HEK293 (cell line): ENCODE data around the gene MITF.

Source experiments
- CTCF ChIA-PET: fragments of 350-600 bp; formaldehyde crosslinking; extraction: SDS; loops from one replicate; lab custom pipeline; 2021; ENCODE audit warnings: antibody characterized with exemption; lab: Yijun Ruan, JAX
- POLR2A ChIA-PET: fragments of 300-600 bp; formaldehyde crosslinking; extraction: SDS; loops from one replicate; lab custom pipeline; 2020; ENCODE audit warnings: antibody characterized with exemption, inconsistent platforms; lab: Yijun Ruan, JAX
- H3K27ac ChIP-seq: fragments of 200-500 bp; sonication (Bioruptor generic); 2 replicates; pipeline ENCODE4 v1.5.1; 2014; ENCODE audit warnings: low read depth, low read length, control low read depth, inconsistent platforms; ENCODE audit errors: extremely low read depth
- H3K36me3 ChIP-seq, 2 experiments: fragments of 200-500 bp in 1 of 2; sonication (Bioruptor generic) in 1 of 2; 1 replicate in 1 of 2; 2 replicates in 1 of 2; pipeline ENCODE4 v1.5.1; 2014 to 2017; ENCODE audit warnings: inconsistent platforms in 2 of 2, low read length in 2 of 2; ENCODE audit not compliant: control insufficient read depth in 2 of 2, insufficient read depth in 1 of 2
- H3K4me1 ChIP-seq: fragments of 200-500 bp; sonication (Bioruptor generic); 2 replicates; pipeline ENCODE4 v1.5.1; 2014; ENCODE audit warnings: mild to moderate bottlenecking, low read length, inconsistent platforms; ENCODE audit not compliant: control insufficient read depth, insufficient read depth
- H3K4me3 ChIP-seq: 2 replicates; pipeline ENCODE4 v1.5.1; 2011; ENCODE audit warnings: low read depth, mild to moderate bottlenecking, control low read depth, low read length, moderate library complexity
- H3K9me3 ChIP-seq: fragments of 200-500 bp; sonication (Bioruptor generic); 2 replicates; pipeline ENCODE4 v1.5.1; 2014; ENCODE audit warnings: low read depth, low read length, inconsistent platforms; ENCODE audit not compliant: control insufficient read depth, insufficient read depth
- REST ChIP-seq: fragments of 450-650 bp; formaldehyde crosslinking; IDR thresholded peaks from 2 replicates; pipeline ENCODE4 v1.5.1; 2016; ENCODE audit warnings: missing biosample characterization, missing genetic modification characterization
- SALL2 ChIP-seq: fragments of 450-650 bp; formaldehyde crosslinking; IDR thresholded peaks from 2 replicates; pipeline ENCODE4 v1.5.0; 2017; ENCODE audit warnings: missing biosample characterization, mild to moderate bottlenecking, missing genetic modification characterization, borderline replicate concordance
- ZBTB10 ChIP-seq: fragments of 450-650 bp; formaldehyde crosslinking; IDR thresholded peaks from 2 replicates; pipeline ENCODE4 v1.5.1; 2016; ENCODE audit warnings: missing biosample characterization, missing genetic modification characterization
- ZBTB20 ChIP-seq: fragments of 450-650 bp; formaldehyde crosslinking; IDR thresholded peaks from 2 replicates; pipeline ENCODE4 v1.5.1; 2016; ENCODE audit warnings: missing biosample characterization, missing genetic modification characterization
- ZNF133 ChIP-seq: fragments of 450-650 bp; formaldehyde crosslinking; IDR thresholded peaks from 2 replicates; pipeline ENCODE4 v1.5.1; 2016; ENCODE audit warnings: missing biosample characterization, missing genetic modification characterization
- ZNF19 ChIP-seq: fragments of 450-650 bp; formaldehyde crosslinking; IDR thresholded peaks from 2 replicates; pipeline ENCODE4; 2016; ENCODE audit warnings: missing biosample characterization, missing genetic modification characterization, low read depth
- ZNF2 ChIP-seq: fragments of 450-650 bp; formaldehyde crosslinking; IDR thresholded peaks from 2 replicates; pipeline ENCODE4 v1.5.1; 2016; ENCODE audit warnings: missing biosample characterization, missing genetic modification characterization
- ZNF211 ChIP-seq: fragments of 450-650 bp; formaldehyde crosslinking; IDR thresholded peaks from 2 replicates; pipeline ENCODE4 v1.5.1; 2016; ENCODE audit warnings: low read depth, missing biosample characterization, missing genetic modification characterization
- ZNF302 ChIP-seq: fragments of 450-650 bp; formaldehyde crosslinking; IDR thresholded peaks from 2 replicates; pipeline ENCODE4 v1.5.1; 2016; ENCODE audit warnings: missing biosample characterization, missing genetic modification characterization, low read depth
- ZNF404 ChIP-seq: fragments of 450-650 bp; formaldehyde crosslinking; IDR thresholded peaks from 2 replicates; pipeline ENCODE4 v1.5.1; 2017; ENCODE audit warnings: missing biosample characterization, missing genetic modification characterization
- ZNF518A ChIP-seq: fragments of 450-650 bp; formaldehyde crosslinking; conservative IDR thresholded peaks from 2 replicates; pipeline ENCODE4 v1.5.1; 2016; ENCODE audit warnings: low read depth, missing biosample characterization, missing genetic modification characterization
- ZNF521 ChIP-seq: fragments of 450-650 bp; formaldehyde crosslinking; IDR thresholded peaks from 2 replicates; pipeline ENCODE4 v1.5.1; 2017; ENCODE audit warnings: missing biosample characterization, mild to moderate bottlenecking, missing genetic modification characterization
- ZNF571 ChIP-seq: fragments of 450-650 bp; formaldehyde crosslinking; IDR thresholded peaks from 2 replicates; pipeline ENCODE4 v1.5.0; 2017; ENCODE audit warnings: missing biosample characterization, missing genetic modification characterization
- ZNF76 ChIP-seq: fragments of 450-650 bp; formaldehyde crosslinking; IDR thresholded peaks from 2 replicates; pipeline ENCODE4; 2016; ENCODE audit warnings: low read depth, missing biosample characterization, missing genetic modification characterization, borderline replicate concordance
- TF ChIP-seq, protein P1 (sequence below): fragments of 450-650 bp; formaldehyde crosslinking; IDR thresholded peaks from 2 replicates; pipeline ENCODE4 v1.5.1; 2016; ENCODE audit warnings: missing biosample characterization, missing genetic modification characterization, borderline replicate concordance

Gene MITF

GRCh38 chr3:69871251-69871650 lies 132.0 kb downstream of the MITF start:
- H3K4me1 ChIP-seq, result 0 out of 2 replicates have a peak, but pooled peaks cover 3% of the 10 kb centered on the region
- POLR2A ChIA-PET, result no interaction called here
- TF ChIP-seq ZBTB20 (no peak), ZBTB10 (tag by site-specific recombination) (no peak), REST (tag by site-specific recombination) (no peak), ZNF19 (tag by site-specific recombination) (no peak), ZNF133 (tag by site-specific recombination) (no peak), ZNF518A (tag by site-specific recombination) (no peak), ZNF302 (tag by site-specific recombination) (no peak), ZNF521 (tag by site-specific recombination) (no peak)
- TF ChIP-seq, all 188 proteins: peak for 0
- H3K4me3 ChIP-seq, result no peak overlapping the region
- CTCF ChIA-PET, result no interaction called here
- H3K36me3 ChIP-seq, result no peaks in the 10 kb centered on the region
- no peak overlapping the region for H3K27ac ChIP-seq
- H3K9me3 ChIP-seq, result no peaks in the 10 kb centered on the region

DNA sequence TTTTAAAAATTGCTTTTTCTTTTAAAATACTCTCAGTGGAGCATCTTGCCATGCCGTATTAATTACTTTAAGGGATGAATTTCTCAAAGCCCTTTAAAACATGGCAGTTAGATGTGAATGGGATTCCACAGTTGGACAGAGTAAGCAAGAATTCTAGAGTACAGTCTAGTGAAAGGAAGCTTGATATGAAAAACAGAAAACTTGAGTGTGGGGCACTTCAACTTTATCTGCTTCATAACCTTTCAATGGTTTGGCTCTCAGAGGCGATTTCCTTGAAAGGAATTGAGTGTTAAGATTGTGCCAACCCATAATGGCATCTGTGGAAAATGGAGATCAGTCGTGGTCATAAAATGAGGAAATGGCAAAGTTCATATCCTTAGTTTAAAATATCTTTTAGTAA lies 132.6 kb downstream of the MITF start:
- no peak overlapping the region for H3K4me3 ChIP-seq
- POLR2A ChIA-PET, result no interaction called here
- H3K9me3 ChIP-seq, result no peaks in the 10 kb centered on the region
- H3K27ac ChIP-seq, result no peak overlapping the region
- 0 out of 2 replicates have a peak, but pooled peaks cover 2% of the 10 kb centered on the region for H3K4me1 ChIP-seq
- TF ChIP-seq ZNF211 (tag by site-specific recombination) (no peak), SALL2 (tag by site-specific recombination) (no peak), ZNF404 (tag by site-specific recombination) (no peak), ZNF2 (tag by site-specific recombination) (no peak), ZNF76 (tag by site-specific recombination) (no peak), ZNF571 (tag by site-specific recombination) (no peak)
- TF ChIP-seq, protein P1, sequence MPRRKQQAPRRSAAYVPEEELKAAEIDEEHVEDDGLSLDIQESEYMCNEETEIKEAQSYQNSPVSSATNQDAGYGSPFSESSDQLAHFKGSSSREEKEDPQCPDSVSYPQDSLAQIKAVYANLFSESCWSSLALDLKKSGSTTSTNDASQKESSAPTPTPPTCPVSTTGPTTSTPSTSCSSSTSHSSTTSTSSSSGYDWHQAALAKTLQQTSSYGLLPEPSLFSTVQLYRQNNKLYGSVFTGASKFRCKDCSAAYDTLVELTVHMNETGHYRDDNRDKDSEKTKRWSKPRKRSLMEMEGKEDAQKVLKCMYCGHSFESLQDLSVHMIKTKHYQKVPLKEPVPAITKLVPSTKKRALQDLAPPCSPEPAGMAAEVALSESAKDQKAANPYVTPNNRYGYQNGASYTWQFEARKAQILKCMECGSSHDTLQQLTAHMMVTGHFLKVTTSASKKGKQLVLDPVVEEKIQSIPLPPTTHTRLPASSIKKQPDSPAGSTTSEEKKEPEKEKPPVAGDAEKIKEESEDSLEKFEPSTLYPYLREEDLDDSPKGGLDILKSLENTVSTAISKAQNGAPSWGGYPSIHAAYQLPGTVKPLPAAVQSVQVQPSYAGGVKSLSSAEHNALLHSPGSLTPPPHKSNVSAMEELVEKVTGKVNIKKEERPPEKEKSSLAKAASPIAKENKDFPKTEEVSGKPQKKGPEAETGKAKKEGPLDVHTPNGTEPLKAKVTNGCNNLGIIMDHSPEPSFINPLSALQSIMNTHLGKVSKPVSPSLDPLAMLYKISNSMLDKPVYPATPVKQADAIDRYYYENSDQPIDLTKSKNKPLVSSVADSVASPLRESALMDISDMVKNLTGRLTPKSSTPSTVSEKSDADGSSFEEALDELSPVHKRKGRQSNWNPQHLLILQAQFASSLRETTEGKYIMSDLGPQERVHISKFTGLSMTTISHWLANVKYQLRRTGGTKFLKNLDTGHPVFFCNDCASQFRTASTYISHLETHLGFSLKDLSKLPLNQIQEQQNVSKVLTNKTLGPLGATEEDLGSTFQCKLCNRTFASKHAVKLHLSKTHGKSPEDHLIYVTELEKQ, result no peak
- CTCF ChIA-PET, result no interaction called here
- no peaks in the 10 kb centered on the region for H3K36me3 ChIP-seq
